ENCODE data around the gene KRTAP19-3. TPM values are rescaled to one million over a fixed set of nuclear protein-coding genes. Genes with fewer than 3 reads are reported as not detected.

Gene KRTAP19-3
- total RNA-seq, result not detected in 2 replicates

DNA sequence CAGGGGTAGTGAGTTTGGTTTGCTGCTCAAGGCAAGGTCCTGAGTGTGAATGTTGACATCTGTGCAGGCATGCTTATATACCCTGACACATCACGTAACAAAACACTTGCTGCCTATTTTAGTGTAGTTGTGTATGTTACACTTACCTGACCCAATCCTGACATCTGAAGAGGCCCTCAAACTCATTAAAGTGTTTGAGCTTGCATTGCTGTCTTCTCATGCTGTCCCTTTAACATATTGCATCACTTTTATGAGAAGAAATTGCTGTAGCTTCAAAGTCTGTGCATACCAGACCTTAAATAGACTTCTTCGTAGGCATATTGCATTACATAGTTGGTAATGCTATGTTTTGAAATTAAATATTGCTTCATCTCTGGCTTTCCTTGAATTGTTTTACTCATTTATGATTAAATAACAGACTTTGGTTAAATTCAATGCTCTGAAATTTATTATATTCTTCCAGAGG lies at the start of gene KRTAP19-3:
TSS of gene KRTAP19-3 (minus strand) at position 51 of the 466 bp plus-strand sequence. CDS start 56 bp downstream, outside the sequence.

DNA sequence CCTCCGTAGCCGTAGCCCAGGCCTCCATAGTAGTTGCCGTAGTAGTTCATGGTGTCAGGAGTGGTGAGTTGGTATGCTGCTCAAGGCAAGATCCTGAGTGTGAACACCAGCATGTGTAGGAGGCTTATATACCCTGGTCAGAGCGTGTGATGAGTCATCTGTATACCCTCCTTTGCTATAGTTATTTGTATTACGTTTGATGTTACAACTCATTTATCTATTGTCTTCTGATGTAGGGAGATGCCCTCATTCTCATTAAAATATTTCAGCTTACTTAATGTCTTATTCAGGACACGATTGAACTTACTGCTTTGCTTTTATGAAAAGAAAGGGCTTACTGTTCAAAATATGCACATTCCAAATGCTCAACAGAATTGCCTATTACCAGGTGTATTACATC lies 10.2 kb upstream of the KRTAP19-3 start, which contains the start of gene KRTAP19-5:
TSS of gene KRTAP19-5 (minus strand) at position 101 of the 400 bp plus-strand sequence. CDS start at position 50, 51 bp downstream.

DNA sequence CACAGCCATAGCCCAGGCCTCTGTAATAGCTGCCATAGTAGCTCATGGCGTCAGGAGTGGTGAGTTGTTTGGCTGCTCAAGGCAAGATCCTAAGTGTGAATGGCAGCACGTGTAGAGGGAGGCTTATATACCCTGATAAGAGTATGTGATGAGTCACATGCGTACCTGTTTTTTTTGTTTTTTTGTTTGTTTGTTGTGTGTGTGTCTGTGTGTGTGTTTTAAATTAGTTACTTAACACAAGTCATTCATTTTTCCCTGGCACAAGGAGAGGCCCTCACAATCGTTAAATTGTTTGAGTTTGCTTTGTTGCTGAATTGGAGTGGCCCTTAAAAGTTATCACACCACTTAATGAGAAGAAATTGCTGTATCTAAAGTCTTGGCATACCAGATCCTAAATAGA lies 5.3 kb upstream of the KRTAP19-3 start, which contains the start of gene KRTAP19-4:
TSS of gene KRTAP19-4 (minus strand) at position 101 of the 400 bp plus-strand sequence. CDS start at position 46, 55 bp downstream.

DNA sequence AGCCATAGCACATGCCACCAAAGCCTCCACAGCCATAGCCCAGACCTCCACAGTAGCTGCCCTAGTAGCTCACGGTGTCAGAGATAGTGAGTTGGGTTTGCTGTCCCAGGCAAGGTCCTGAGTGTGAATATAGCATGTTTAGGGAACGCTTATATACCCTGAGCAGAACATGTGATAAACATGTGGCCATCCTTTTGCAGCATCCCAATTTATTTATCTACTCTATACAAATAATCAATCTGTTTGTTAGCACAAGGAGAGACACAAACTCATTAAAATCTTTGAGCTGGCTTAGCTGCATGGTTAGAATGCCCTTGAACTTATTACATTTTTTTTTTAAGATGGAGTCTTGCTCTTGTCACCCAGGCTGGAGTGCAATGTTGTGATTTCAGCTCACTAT lies 4.5 kb downstream of the KRTAP19-3 start, which contains the start of gene KRTAP19-2:
TSS of gene KRTAP19-2 (minus strand) at position 101 of the 400 bp plus-strand sequence. CDS start at position 13, 88 bp downstream.

DNA sequence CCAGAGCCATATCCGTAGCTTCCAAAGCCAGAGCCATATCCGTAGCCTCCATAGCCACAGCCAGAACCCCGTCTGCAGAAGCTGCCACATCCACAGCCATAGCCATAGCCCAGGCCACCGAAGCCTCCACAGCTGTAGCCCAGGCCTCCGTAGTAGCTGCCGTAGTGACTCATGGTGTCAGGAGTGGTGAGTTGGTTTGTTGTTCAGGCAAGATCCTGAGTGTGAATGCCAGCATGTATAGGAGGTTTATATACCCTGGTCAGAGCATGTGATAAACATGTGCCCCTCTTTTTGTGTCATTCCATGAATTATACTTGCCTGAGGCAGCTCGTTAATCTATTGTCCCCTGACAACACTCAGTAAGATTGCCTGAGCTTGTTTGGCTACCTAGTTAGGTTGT lies 11.7 kb downstream of the KRTAP19-3 start, which contains the start of gene KRTAP19-1:
TSS of gene KRTAP19-1 (minus strand) at position 223 of the 400 bp plus-strand sequence. CDS start at position 173, 50 bp downstream.

Other genes starting within 250 kb of the KRTAP19-3 start
- gene KRTAP24-1, start 209.1 kb downstream of the KRTAP19-3 start, total RNA-seq, result not detected in 2 replicates
- gene KRTAP25-1, start 202.5 kb downstream of the KRTAP19-3 start, total RNA-seq, result not detected in 2 replicates
- gene KRTAP26-1, start 171.7 kb downstream of the KRTAP19-3 start, total RNA-seq, result not detected in 2 replicates
- not detected in 2 replicates for gene KRTAP27-1, start 154.3 kb downstream of the KRTAP19-3 start, total RNA-seq
- gene KRTAP23-1, start 143.4 kb downstream of the KRTAP19-3 start, total RNA-seq, result not detected in 2 replicates
- not detected in 2 replicates for gene KRTAP13-2, start 119.7 kb downstream of the KRTAP19-3 start, total RNA-seq
- gene KRTAP13-1, start 96.0 kb downstream of the KRTAP19-3 start, total RNA-seq, result not detected in 2 replicates
- gene KRTAP13-3, start 66.1 kb downstream of the KRTAP19-3 start, total RNA-seq, result not detected in 2 replicates
- not detected in 2 replicates for gene KRTAP13-4, start 61.8 kb downstream of the KRTAP19-3 start, total RNA-seq
- gene KRTAP15-1, start 51.7 kb downstream of the KRTAP19-3 start, total RNA-seq, result not detected in 2 replicates
- not detected in 2 replicates for gene KRTAP19-1, start 11.6 kb downstream of the KRTAP19-3 start, total RNA-seq
- not detected in 2 replicates for gene KRTAP19-2, start 4.6 kb downstream of the KRTAP19-3 start, total RNA-seq
- not detected in 2 replicates for gene KRTAP19-4, start 5.2 kb upstream of the KRTAP19-3 start, total RNA-seq
- gene KRTAP19-5, start 10.1 kb upstream of the KRTAP19-3 start, total RNA-seq, result not detected in 2 replicates
- not detected in 2 replicates for gene KRTAP19-6, start 49.9 kb upstream of the KRTAP19-3 start, total RNA-seq
- gene KRTAP19-7, start 69.3 kb upstream of the KRTAP19-3 start, total RNA-seq, result not detected in 2 replicates
- not detected in 2 replicates for gene KRTAP22-2, start 98.4 kb upstream of the KRTAP19-3 start, total RNA-seq
- not detected in 2 replicates for gene KRTAP6-3, start 100.4 kb upstream of the KRTAP19-3 start, total RNA-seq
- gene KRTAP6-2, start 106.9 kb upstream of the KRTAP19-3 start, total RNA-seq, result not detected in 2 replicates
- not detected in 2 replicates for gene KRTAP22-1, start 109.1 kb upstream of the KRTAP19-3 start, total RNA-seq
- not detected in 2 replicates for gene KRTAP6-1, start 121.9 kb upstream of the KRTAP19-3 start, total RNA-seq
- not detected in 2 replicates for gene KRTAP20-1, start 124.4 kb upstream of the KRTAP19-3 start, total RNA-seq
- gene KRTAP20-4, start 128.6 kb upstream of the KRTAP19-3 start, total RNA-seq, result not detected in 2 replicates
- not detected in 2 replicates for gene KRTAP20-2, start 143.2 kb upstream of the KRTAP19-3 start, total RNA-seq
- not detected in 2 replicates for gene KRTAP20-3, start 150.9 kb upstream of the KRTAP19-3 start, total RNA-seq
- not detected in 2 replicates for gene KRTAP21-3, start 226.8 kb upstream of the KRTAP19-3 start, total RNA-seq